Hematopoietic multipotent progenitor cell treated with erythropoietin and hydrocortisone succinate and interleukin-3 and kit ligand, for 6 days (in vitro differentiated cells): ENCODE results near the gene VMAC.

Experiments used
- DNase-seq: peaks from one replicate; pipeline ENCODE4 v3.0.0-alpha.2; 2015

VMAC gene

GRCh38 chr19:5932609-5933262, 28.1 kb downstream of the VMAC start:
- DNase-seq = no peak

GRCh38 chr19:5933391-5934068, 28.9 kb downstream of the VMAC start:
- no peak for DNase-seq

GRCh38 chr19:5934069-5934401, 29.4 kb downstream of the VMAC start:
- DNase-seq = no peak

GRCh38 chr19:5934774-5935472, 30.3 kb downstream of the VMAC start:
- no peak for DNase-seq

GRCh38 chr19:5935473-5936291, 31.0 kb downstream of the VMAC start:
- no peak for DNase-seq

- no peak for DNase-seq
Observed at GRCh38 chr19:5936292-5936592, 31.6 kb downstream of the VMAC start.

- no peak for DNase-seq
Observed at GRCh38 chr19:5937550-5937949, 32.9 kb downstream of the VMAC start.

- DNase-seq = no peak
Observed at GRCh38 chr19:5940260-5941208, 35.9 kb downstream of the VMAC start.

GRCh38 chr19:5941673-5942072, 37.0 kb downstream of the VMAC start:
- no peak for DNase-seq

GRCh38 chr19:5943045-5943444, 38.4 kb downstream of the VMAC start:
- DNase-seq = no peak

- no peak for DNase-seq
Observed at GRCh38 chr19:5943623-5944022, 39.0 kb downstream of the VMAC start.

GRCh38 chr19:5947435-5947834, 42.8 kb downstream of the VMAC start:
- DNase-seq = no peak

GRCh38 chr19:5948752-5949564, 44.3 kb downstream of the VMAC start:
- DNase-seq = no peak

- DNase-seq = no peak
Observed at GRCh38 chr19:5949792-5950305, 45.2 kb downstream of the VMAC start.

GRCh38 chr19:5950741-5951140, 46.1 kb downstream of the VMAC start:
- no peak for DNase-seq

GRCh38 chr19:5951338-5951861, 46.7 kb downstream of the VMAC start:
- DNase-seq = no peak

GRCh38 chr19:5952193-5953029, 47.7 kb downstream of the VMAC start:
- DNase-seq = no peak

- no peak for DNase-seq
Observed at GRCh38 chr19:5953030-5953589, 48.4 kb downstream of the VMAC start.

- peak; percentile 55 for DNase-seq
Observed at GRCh38 chr19:5953680-5954213, 49.1 kb downstream of the VMAC start.
